Sigmoid colon (tissue), 7 donors: Measurements from ENCODE around the gene CFAP58. TPM values are rescaled to one million over a fixed set of nuclear protein-coding genes. Genes with fewer than 3 reads are reported as not detected.

Experiments
- DNase-seq: peaks from one replicate; pipeline ENCODE4 v3.0.0-alpha.2; 2019
- H3K27ac ChIP-seq, 4 donors: fragments of 200-600 bp; sonication (generic); one replicate each; pipeline ENCODE4 v1.5.1; 2016 to 2019; ENCODE audit warnings: mild to moderate bottlenecking in 1 of 4
- H3K27me3 ChIP-seq, 3 donors: fragments of 200-600 bp; sonication (generic); one replicate each; pipeline ENCODE4 v1.5.1; 2019; ENCODE audit warnings: mild to moderate bottlenecking in 1 of 3
- H3K36me3 ChIP-seq, 4 donors: fragments of 200-600 bp; sonication (generic); one replicate each; pipeline ENCODE4 v1.5.1; 2016 to 2019
- H3K4me1 ChIP-seq, 4 donors: fragments of 200-600 bp; sonication (generic); one replicate each; pipeline ENCODE4 v1.5.1; 2017 to 2019
- H3K4me3 ChIP-seq, 4 donors: fragments of 200-600 bp; sonication (generic); one replicate each; pipeline ENCODE4 v1.5.1; 2017 to 2019; ENCODE audit warnings: mild to moderate bottlenecking in 2 of 4, moderate library complexity in 1 of 4
- H3K9me3 ChIP-seq, 4 donors: fragments of 200-600 bp in 3 of 4; sonication (generic) in 3 of 4; one replicate each; pipeline versions ENCODE4 v1.5.1 to v1.6.1; 2013 to 2019
- CTCF ChIP-seq, 4 experiments: fragments of 450-650 bp in 3 of 4; fragments of 200-600 bp in 1 of 4; IDR thresholded peaks; one replicate each; pipeline ENCODE4 v1.5.1; 2016 to 2019; ENCODE audit warnings: antibody characterized with exemption in 4 of 4, mild to moderate bottlenecking in 3 of 4, moderate library complexity in 2 of 4
- EP300 ChIP-seq, 4 donors: sonication (generic); formaldehyde crosslinking; IDR thresholded peaks; one replicate each; pipeline ENCODE4 v1.6.1; 2017; ENCODE audit warnings: antibody characterized with exemption in 4 of 4
- POLR2A ChIP-seq, 2 donors: fragments of 450-650 bp; IDR thresholded peaks; one replicate each; pipeline ENCODE4 v1.6.1; 2016; ENCODE audit warnings: antibody characterized with exemption in 2 of 2, mild to moderate bottlenecking in 2 of 2, moderate library complexity in 2 of 2
- POLR2AphosphoS5 ChIP-seq, 4 donors: sonication (generic); formaldehyde crosslinking; IDR thresholded peaks; one replicate each; pipeline ENCODE4 v1.6.1; 2017; ENCODE audit warnings: antibody characterized with exemption in 4 of 4
- WGBS, 2 donors: extraction: QIAGEN DNeasy Blood & Tissue Kit; methylation state at CpG; one replicate each; pipeline ENCODE4 v1.1.7; 2013; 5-methylcytosine and 5-hydroxymethylcytosine counted together
- intact Hi-C: fragments of 100-400 bp; cut with DNase I; formaldehyde crosslinking; loops from one replicate; pipeline ENCODE4 v1.15.1; 2023
- polyA plus RNA-seq, 3 donors: library from polyadenylated mRNA; stranded (reverse); fragments of 200-250 nt; gene quantifications; one replicate each; pipeline ENCODE4 v1.2.3, GENCODE V29; 2013
- total RNA-seq, 4 donors: library from RNA; depleted of rRNA; stranded (reverse); fragments of >200 nt; gene quantifications; one replicate each; pipeline ENCODE4 v1.1.0, GENCODE V29; 2016
- donor health status: healthy with polysubstance abuse.
- donor health status: Bipolar disorder and iron deficiency.
- donor health status: healthy.

CFAP58 gene
- total and polyA plus RNA-seq, 7 donors: 0.09 to 1.1 (median 0.55) TPM; not detected in 2

GRCh38 chr10:104317269-104317710, 36.3 kb upstream of the CFAP58 start:
- TF ChIP-seq EP300 (IDR thresholded peaks at IDR 0.05) (no peak), POLR2AphosphoS5 (IDR thresholded peaks at IDR 0.05) (peak in 1 of 4 donors; percentile 10)
- Histone ChIP-seq H3K4me3 (no peak overlapping the region), H3K27ac (peak overlapping the region; percentile 2 to 75 (median 60)), H3K4me1 (peaks cover 0 to 63% (median 57%) of the 10 kb centered on the region in 4 donors), H3K36me3 (peaks cover 19 to 36% (median 34%) of the 10 kb centered on the region in 4 donors), H3K27me3 (no peaks in the 10 kb centered on the region), H3K9me3 (no peaks in the 10 kb centered on the region)
- WGBS, 2 donors: 52 to 60% methylated on average over 6 of the region's 6 CpGs
- intact Hi-C loops: no loop called here
- DNase-seq: peak; percentile 78

GRCh38 chr10:104317726-104318299, 35.8 kb upstream of the CFAP58 start:
- Histone ChIP-seq H3K9me3 (no peaks in the 10 kb centered on the region), H3K4me3 (no peak overlapping the region), H3K36me3 (peaks cover 19 to 31% (median 29%) of the 10 kb centered on the region in 4 donors), H3K4me1 (peaks cover 0 to 68% (median 62%) of the 10 kb centered on the region in 4 donors), H3K27ac (peak overlapping the region; percentile 2 to 75 (median 60)), H3K27me3 (no peaks in the 10 kb centered on the region)
- TF ChIP-seq POLR2AphosphoS5 (IDR thresholded peaks at IDR 0.05): no peak
- TF ChIP-seq EP300 (IDR thresholded peaks at IDR 0.05): no peak
- TF ChIP-seq CTCF (IDR thresholded peaks at IDR 0.05): no peak
- TF ChIP-seq POLR2A (IDR thresholded peaks at IDR 0.05): no peak
- DNase-seq: peak; percentile 64
- intact Hi-C loops: no loop called here
- 84 to 86% methylated on average over 7 of the region's 7 CpGs for whole genome bisulfite sequencing, 2 donors

- TF ChIP-seq EP300 (IDR thresholded peaks at IDR 0.05) (no peak), POLR2A (IDR thresholded peaks at IDR 0.05) (no peak), CTCF (IDR thresholded peaks at IDR 0.05) (no peak), POLR2AphosphoS5 (IDR thresholded peaks at IDR 0.05) (no peak)
- peak overlapping the region; percentile 2 to 75 (median 60) for H3K27ac ChIP-seq
- H3K36me3 ChIP-seq: peaks cover 19 to 26% (median 24%) of the 10 kb centered on the region in 4 donors
- WGBS, 2 donors: 95 to 96% methylated on average over 5 of the region's 5 CpGs
- H3K9me3 ChIP-seq: no peaks in the 10 kb centered on the region
- DNase-seq: peak; percentile 51
- no peaks in the 10 kb centered on the region for H3K27me3 ChIP-seq
- no peak overlapping the region for H3K4me3 ChIP-seq
- H3K4me1 ChIP-seq: peaks cover 0 to 72% (median 67%) of the 10 kb centered on the region in 4 donors
- intact Hi-C loops: no loop called here
Observed at GRCh38 chr10:104318326-104318725, 35.3 kb upstream of the CFAP58 start.

DNA sequence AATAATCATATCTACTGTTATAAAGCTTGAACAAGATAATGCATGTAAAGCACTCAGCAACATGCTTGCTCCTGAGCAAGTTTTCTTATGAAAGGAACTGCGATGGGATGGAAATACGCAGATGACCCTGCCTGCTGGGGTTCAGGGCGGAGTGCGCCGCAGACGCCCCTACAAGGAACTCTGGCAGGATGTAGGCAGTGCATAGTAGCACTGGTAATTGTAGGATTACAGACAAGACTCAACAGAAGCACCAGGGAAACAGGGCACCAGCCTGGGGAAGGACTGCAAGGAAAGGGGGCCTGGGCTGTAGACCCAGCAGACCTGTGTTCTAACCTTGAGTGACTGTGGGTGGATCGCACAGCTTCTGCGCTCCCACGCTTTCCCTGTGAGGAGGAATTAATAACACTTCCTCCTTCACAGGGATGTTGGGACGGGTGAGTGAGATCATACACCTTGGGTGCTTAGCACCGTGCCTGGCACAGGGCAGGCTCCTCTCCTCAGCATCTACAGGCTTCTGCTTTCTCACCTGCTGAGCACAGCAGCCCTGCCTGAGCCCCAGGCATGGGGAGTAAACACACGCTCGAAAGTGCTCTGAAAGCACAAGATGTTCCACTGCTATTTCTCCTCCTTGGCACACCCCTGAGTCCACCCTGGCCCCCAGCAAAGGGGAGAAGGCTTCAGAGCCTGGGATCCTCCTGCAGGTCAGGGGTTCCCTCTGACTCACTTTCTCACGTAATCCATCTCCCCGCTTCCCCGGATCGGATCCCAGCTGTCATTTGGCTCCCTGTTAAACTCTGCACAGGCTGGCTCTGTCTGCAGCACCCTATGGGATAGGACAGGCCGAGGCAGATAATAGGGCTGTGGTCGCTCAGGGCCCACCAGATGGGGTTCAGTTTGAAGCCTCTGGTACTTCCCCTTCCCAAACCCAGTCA, 34.6 kb upstream of the CFAP58 start:
- TF ChIP-seq EP300 (IDR thresholded peaks at IDR 0.05) (no peak), POLR2AphosphoS5 (IDR thresholded peaks at IDR 0.05) (peak in 3 of 4 donors; percentile 24 to 58 (median 42))
- 80 to 86% methylated on average over 19 of the region's 19 CpGs for WGBS, 2 donors
- no peaks in the 10 kb centered on the region for H3K9me3 ChIP-seq
- DNase-seq: peak; percentile 91
- peaks cover 0 to 80% (median 74%) of the 10 kb centered on the region in 4 donors for H3K4me1 ChIP-seq
- no peak overlapping the region for H3K4me3 ChIP-seq
- peak overlapping the region; percentile 32 to 75 (median 60) for H3K27ac ChIP-seq
- H3K36me3 ChIP-seq: peaks cover 15 to 18% (median 18%) of the 10 kb centered on the region in 4 donors
- intact Hi-C loops: no loop called here
- H3K27me3 ChIP-seq: no peaks in the 10 kb centered on the region

DNA sequence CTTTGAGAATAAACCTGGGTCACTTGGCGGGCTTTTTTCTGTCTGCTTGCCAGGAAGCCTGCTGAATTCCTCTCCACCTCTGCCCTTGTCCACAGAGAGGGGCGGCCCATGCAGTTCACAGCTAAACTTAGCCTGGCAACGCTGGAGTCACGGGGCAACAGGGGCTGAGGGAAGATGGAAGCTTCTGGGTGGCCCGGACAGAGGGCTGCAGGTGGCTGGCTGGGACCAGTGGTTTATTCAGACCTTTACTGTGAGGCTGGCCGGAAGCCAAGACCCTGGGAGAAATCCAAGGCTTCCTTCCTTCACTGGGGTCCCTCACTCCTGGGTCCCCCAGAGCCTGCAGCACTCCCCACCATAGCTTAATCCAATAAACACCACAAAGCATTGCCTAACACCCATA, 32.4 kb upstream of the CFAP58 start:
- TF ChIP-seq EP300 (IDR thresholded peaks at IDR 0.05) (no peak), POLR2A (IDR thresholded peaks at IDR 0.05) (no peak), POLR2AphosphoS5 (IDR thresholded peaks at IDR 0.05) (no peak), CTCF (IDR thresholded peaks at IDR 0.05) (no peak)
- Histone ChIP-seq H3K27ac (peak overlapping the region in 3 of 4 donors; percentile 46 to 75 (median 53)), H3K36me3 (no peaks in the 10 kb centered on the region), H3K4me3 (no peak overlapping the region), H3K4me1 (peaks cover 0 to 96% (median 94%) of the 10 kb centered on the region in 4 donors), H3K9me3 (no peaks in the 10 kb centered on the region), H3K27me3 (no peaks in the 10 kb centered on the region)
- WGBS, 2 donors: 82 to 87% methylated on average over 6 of the region's 6 CpGs
- intact Hi-C loops: no loop called here
- DNase-seq: peak; percentile 67
